IMR-90 (cell line): ENCODE results near the gene NUP210. TPM values are rescaled to one million over a fixed set of nuclear protein-coding genes. Genes with fewer than 3 reads are reported as not detected.

ENCODE experiments used
- ATAC-seq: fragments of 200-7000 bp; cut with Tn5 transposase; 2 replicates; pipeline ENCODE4 v1.9.1; 2020; ENCODE audit warnings: low read depth, mild to moderate bottlenecking, moderate library complexity
- BruUV-seq: library from RNA; stranded (reverse); fragments of 400-500 nt; replicated peaks from 2 replicates; lab custom pipeline; 2021; lab: Mats Ljungman, UMichigan
- CTCF ChIA-PET: fragments of 300-600 bp; formaldehyde crosslinking; extraction: SDS; loops from one replicate; lab custom pipeline; 2021; ENCODE audit warnings: antibody characterized with exemption; lab: Yijun Ruan, JAX
- POLR2A ChIA-PET: fragments of 300-600 bp; sonication (Branson Sonifier 250); formaldehyde crosslinking; loops from one replicate; lab custom pipeline; 2022; ENCODE audit warnings: antibody characterized with exemption; ENCODE audit not compliant: unreplicated experiment; lab: Charles Lee
- DNase-seq: peaks from one replicate; pipeline ENCODE4 v3.0.0; 2013
- H2AFZ ChIP-seq: replicated peaks from 2 replicates; pipeline ENCODE3; 2013; ENCODE audit warnings: low read length, mild to moderate bottlenecking; ENCODE audit not compliant: poor library complexity
- H2AK5ac ChIP-seq: 2 replicates; pipeline ENCODE4 v1.6.1; 2013; ENCODE audit warnings: low read depth, low read length, inconsistent platforms
- H2AK9ac ChIP-seq: replicated peaks from 2 replicates; pipeline ENCODE3; 2013; ENCODE audit warnings: mild to moderate bottlenecking, low read depth, low read length, moderate library complexity; ENCODE audit not compliant: poor library complexity
- H2BK120ac ChIP-seq: 2 replicates; pipeline ENCODE4 v1.6.1; 2013; ENCODE audit warnings: low read depth, low read length, inconsistent platforms
- H2BK15ac ChIP-seq: 3 replicates; pipeline ENCODE4 v1.6.1; 2013; ENCODE audit warnings: low read depth, low read length, inconsistent platforms
- H2BK20ac ChIP-seq: 2 replicates; pipeline ENCODE4 v1.6.1; 2013; ENCODE audit warnings: low read depth, mild to moderate bottlenecking, inconsistent platforms, low read length, moderate library complexity
- H2BK5ac ChIP-seq: 2 replicates; pipeline ENCODE4 v1.6.1; 2013; ENCODE audit warnings: mild to moderate bottlenecking, low read depth, low read length, inconsistent platforms; ENCODE audit not compliant: poor library complexity, severe bottlenecking
- H3K14ac ChIP-seq: replicated peaks from 2 replicates; pipeline ENCODE4 v1.6.1; 2013; ENCODE audit warnings: low read depth, low read length, inconsistent platforms
- H3K18ac ChIP-seq: 2 replicates; pipeline ENCODE4 v1.6.1; 2013; ENCODE audit warnings: low read depth, low read length, control low read depth
- H3K23ac ChIP-seq: 2 replicates; pipeline ENCODE4 v1.6.1; 2013; ENCODE audit warnings: low read depth, low read length, inconsistent platforms
- H3K27ac ChIP-seq: 2 replicates; pipeline ENCODE4 v1.5.1; 2013; ENCODE audit warnings: mild to moderate bottlenecking, control low read depth, low read length; ENCODE audit not compliant: insufficient read depth
- H3K27me3 ChIP-seq: 2 replicates; pipeline ENCODE4 v1.6.1; 2013; ENCODE audit warnings: low read length; ENCODE audit not compliant: control insufficient read depth, insufficient read depth
- H3K36me3 ChIP-seq: 2 replicates; pipeline ENCODE4 v1.6.1; 2013; ENCODE audit warnings: low read length, mixed read lengths; ENCODE audit not compliant: control insufficient read depth, insufficient read depth
- H3K4ac ChIP-seq: 2 replicates; pipeline ENCODE4 v1.6.1; 2013; ENCODE audit warnings: low read depth, low read length, inconsistent platforms
- H3K4me1 ChIP-seq: 2 replicates; pipeline ENCODE4 v1.6.1; 2013; ENCODE audit warnings: low read length, mixed read lengths; ENCODE audit not compliant: control insufficient read depth, insufficient read depth
- H3K4me2 ChIP-seq: 2 replicates; pipeline ENCODE4 v1.6.1; 2013; ENCODE audit warnings: low read depth, mild to moderate bottlenecking, control low read depth, low read length, moderate library complexity
- H3K4me3 ChIP-seq: 2 replicates; pipeline ENCODE4 v1.5.1; 2013; ENCODE audit warnings: low read depth, mild to moderate bottlenecking, control low read depth, low read length, moderate library complexity; ENCODE audit not compliant: insufficient read depth
- H3K56ac ChIP-seq: 2 replicates; pipeline ENCODE4 v1.6.1; 2013; ENCODE audit warnings: low read length, inconsistent platforms; ENCODE audit not compliant: insufficient read depth; ENCODE audit errors: extremely low read depth
- H3K79me1 ChIP-seq, 2 experiments: 2 replicates each; pipeline ENCODE4 v1.6.1; 2013; ENCODE audit warnings: low read length in 2 of 2, inconsistent platforms in 1 of 2, low read depth in 1 of 2
- H3K9ac ChIP-seq: 2 replicates; pipeline ENCODE4 v1.6.1; 2013; ENCODE audit warnings: low read depth, low read length, control low read depth
- H3K9me1 ChIP-seq: 2 replicates; pipeline ENCODE4 v1.6.1; 2013; ENCODE audit warnings: low read length, inconsistent platforms; ENCODE audit not compliant: insufficient read depth
- H3K9me3 ChIP-seq: 2 replicates; pipeline ENCODE4 v1.6.1; 2013; ENCODE audit warnings: low read length; ENCODE audit not compliant: control insufficient read depth, insufficient read depth
- H4K20me1 ChIP-seq: 2 replicates; pipeline ENCODE4 v1.6.1; 2013; ENCODE audit warnings: low read length, inconsistent platforms; ENCODE audit not compliant: insufficient read depth
- H4K5ac ChIP-seq: 2 replicates; pipeline ENCODE4 v1.6.1; 2013; ENCODE audit warnings: mild to moderate bottlenecking, low read depth, low read length, control low read depth
- H4K8ac ChIP-seq, 2 experiments: 2 replicates each; pipeline ENCODE4 v1.6.1; 2013; ENCODE audit warnings: low read depth in 2 of 2, low read length in 2 of 2, control low read depth in 1 of 2, inconsistent platforms in 1 of 2
- H4K91ac ChIP-seq: 2 replicates; pipeline ENCODE4 v1.6.1; 2013; ENCODE audit warnings: low read depth, low read length, inconsistent platforms; ENCODE audit not compliant: insufficient read depth
- BHLHE40 ChIP-seq: fragments of 150-350 bp; IDR thresholded peaks from 2 replicates; pipeline ENCODE4 v1.6.1; 2016; ENCODE audit warnings: mild to moderate bottlenecking, low read depth, low read length
- CEBPB ChIP-seq: IDR thresholded peaks from 2 replicates; pipeline ENCODE4 v1.6.1; 2012; ENCODE audit warnings: low read depth, low read length, improper control_type of control experiment
- CHD1 ChIP-seq: IDR thresholded peaks from 2 replicates; pipeline ENCODE4 v1.6.1; 2012; ENCODE audit warnings: low read depth, low read length, improper control_type of control experiment
- CTCF ChIP-seq: conservative IDR thresholded peaks from 2 replicates; pipeline ENCODE4 v1.5.1; 2012; ENCODE audit warnings: mild to moderate bottlenecking, low read depth, low read length, improper control_type of control experiment
- ELK1 ChIP-seq: fragments of 150-350 bp; IDR thresholded peaks from 2 replicates; pipeline ENCODE4 v1.6.1; 2016; ENCODE audit warnings: low read depth, mild to moderate bottlenecking, low read length, moderate library complexity, borderline replicate concordance
- FOS ChIP-seq: fragments of 150-350 bp; IDR thresholded peaks from 2 replicates; pipeline ENCODE4 v1.6.1; 2016; ENCODE audit warnings: low read depth, low read length
- MAFK ChIP-seq: IDR thresholded peaks from 2 replicates; pipeline ENCODE4 v1.6.1; 2012; ENCODE audit warnings: low read depth, low read length, improper control_type of control experiment
- MAZ ChIP-seq: IDR thresholded peaks from 2 replicates; pipeline ENCODE4 v1.6.1; 2012; ENCODE audit warnings: low read depth, mild to moderate bottlenecking, low read length, improper control_type of control experiment, moderate library complexity, borderline replicate concordance
- MXI1 ChIP-seq: IDR thresholded peaks from 2 replicates; pipeline ENCODE4 v1.6.1; 2012; ENCODE audit warnings: low read depth, mild to moderate bottlenecking, low read length, moderate library complexity, borderline replicate concordance
- NFE2L2 ChIP-seq: fragments of 150-350 bp; IDR thresholded peaks from 2 replicates; pipeline ENCODE4 v1.6.1; 2016; ENCODE audit warnings: low read depth, mild to moderate bottlenecking, low read length
- POLR2A ChIP-seq: IDR thresholded peaks from 2 replicates; pipeline ENCODE4 v1.6.1; 2012; ENCODE audit warnings: mild to moderate bottlenecking, low read depth, low read length
- RAD21 ChIP-seq: IDR thresholded peaks from 2 replicates; pipeline ENCODE4 v1.6.1; 2012; ENCODE audit warnings: low read length, improper control_type of control experiment
- RCOR1 ChIP-seq: IDR thresholded peaks from 2 replicates; pipeline ENCODE4 v1.6.1; 2012; ENCODE audit warnings: mild to moderate bottlenecking, low read length, improper control_type of control experiment; ENCODE audit not compliant: insufficient replicate concordance
- RFX5 ChIP-seq: IDR thresholded peaks from 2 replicates; pipeline ENCODE4 v1.8.0; 2012; ENCODE audit warnings: low read depth, mild to moderate bottlenecking, low read length, moderate library complexity
- SMC3 ChIP-seq: fragments of 150-350 bp; IDR thresholded peaks from 2 replicates; pipeline ENCODE4 v1.6.1; 2016; ENCODE audit warnings: low read depth, mild to moderate bottlenecking, antibody characterized with exemption, low read length, moderate library complexity
- USF2 ChIP-seq: fragments of 150-350 bp; IDR thresholded peaks from 2 replicates; pipeline ENCODE4 v1.6.1; 2017; ENCODE audit warnings: mild to moderate bottlenecking, antibody characterized with exemption, low read length, low read depth
- WGBS, 2 experiments: methylation state at CpG; one replicate each; pipeline versions ENCODE4 v1.1.5 to v1.1.7; 2013; ENCODE audit warnings: missing lambda C conversion rate in 2 of 2; ENCODE audit not compliant: insufficient read length in 1 of 2; ENCODE audit errors: extremely low coverage in 2 of 2; 5-methylcytosine and 5-hydroxymethylcytosine counted together
- dilution Hi-C: fragments of 300-500 bp; cut with HindIII; formaldehyde crosslinking; loops from one replicate; pipeline ENCODE4 v1.14.3; 2018; ENCODE audit warnings: low sequenced_read_pairs; ENCODE audit not compliant: unreplicated experiment
- in situ Hi-C: fragments of 300-500 bp; cut with MboI; formaldehyde crosslinking; loops from 3 replicates; pipeline ENCODE4 v1.14.3; 2019; ENCODE audit warnings: low sequenced_read_pairs, inconsistent platforms, mixed read lengths
- intact Hi-C: fragments of 100-400 bp; cut with micrococcal nuclease; formaldehyde crosslinking; loops from 2 replicates; pipeline ENCODE4 v1.10.0; 2022
- polyA plus RNA-seq, 3 experiments: library from polyadenylated mRNA; depleted of rRNA; stranded (reverse); fragments of >200 nt; gene quantifications; 2 replicates each; pipeline ENCODE4 v1.2.3, GENCODE V29; 2012; ENCODE audit warnings: low replicate concordance in 1 of 3
- total RNA-seq: library from RNA; depleted of rRNA; stranded (reverse); fragments of >200 nt; gene quantifications from 2 replicates; pipeline ENCODE4 v1.2.3, GENCODE V29; 2012

The NUP210 gene
- total and polyA plus RNA-seq, 2 of the 4 experiments (the other 2 are of a cell fraction): under 0.01 to 0.03 TPM

GRCh38 chr3:13415236-13415986 lies 4.7 kb downstream of the NUP210 start:
- Histone ChIP-seq H2BK15ac (no peak overlapping the region), H4K20me1 (no peaks in the 10 kb centered on the region), H2AK5ac (no peak overlapping the region), H3K27me3 (peaks cover 32% of the 10 kb centered on the region), H2BK20ac (no peak overlapping the region), H3K9ac (no peak overlapping the region), H3K18ac (no peak overlapping the region), H3K4me3 (no peak overlapping the region), H2AK9ac (no peak overlapping the region), H4K91ac (no peak overlapping the region), H2BK5ac (no peak overlapping the region), H3K4me1 (no peaks in the 10 kb centered on the region), H3K79me1 (no peaks in the 10 kb centered on the region), H4K8ac (no peak overlapping the region), H3K9me3 (no peaks in the 10 kb centered on the region), H3K36me3 (no peaks in the 10 kb centered on the region), H2BK120ac (no peak overlapping the region), H3K14ac (no peak overlapping the region), H3K4ac (no peak overlapping the region), H3K27ac (no peak overlapping the region), H3K56ac (no peak overlapping the region), H4K5ac (no peak overlapping the region), H2AFZ (no peak overlapping the region), H3K23ac (no peak overlapping the region), H3K4me2 (no peak overlapping the region), H3K9me1 (no peaks in the 10 kb centered on the region)
- WGBS, 2 experiments: 41% methylated on average over 3 of the region's 15 CpGs; no CpG with 5 or more reads in 1 of the 2 experiments
- ChIA-PET POLR2A (no interaction called here), CTCF (no interaction called here)
- BruUV-seq: no TSS peak
- dilution Hi-C loops (no loop called here), intact Hi-C loops (no loop called here), in situ Hi-C loops (no loop called here)
- TF ChIP-seq CTCF: no peak
- no peak for TF ChIP-seq ELK1
- TF ChIP-seq BHLHE40: no peak
- no peak for TF ChIP-seq RFX5
- no peak for TF ChIP-seq SMC3
- no peak for TF ChIP-seq USF2
- TF ChIP-seq MAZ: no peak
- TF ChIP-seq POLR2A: no peak
- TF ChIP-seq MAFK: no peak
- no peak for TF ChIP-seq RAD21
- TF ChIP-seq MXI1: no peak
- TF ChIP-seq CHD1: no peak
- TF ChIP-seq RCOR1: no peak
- TF ChIP-seq NFE2L2: no peak
- no peak for TF ChIP-seq FOS
- no peak for TF ChIP-seq CEBPB
- no peak for DNase-seq
- no peak for ATAC-seq
